ENCODE data around the gene CABP1. TPM values are rescaled to one million over a fixed set of nuclear protein-coding genes. Genes with fewer than 3 reads are reported as not detected.

CABP1 gene
- total and polyA plus RNA-seq, 9 of the 15 experiments (the other 6 are each of a cell fraction or from before 2014, with no cell fraction given), result not detected

DNA sequence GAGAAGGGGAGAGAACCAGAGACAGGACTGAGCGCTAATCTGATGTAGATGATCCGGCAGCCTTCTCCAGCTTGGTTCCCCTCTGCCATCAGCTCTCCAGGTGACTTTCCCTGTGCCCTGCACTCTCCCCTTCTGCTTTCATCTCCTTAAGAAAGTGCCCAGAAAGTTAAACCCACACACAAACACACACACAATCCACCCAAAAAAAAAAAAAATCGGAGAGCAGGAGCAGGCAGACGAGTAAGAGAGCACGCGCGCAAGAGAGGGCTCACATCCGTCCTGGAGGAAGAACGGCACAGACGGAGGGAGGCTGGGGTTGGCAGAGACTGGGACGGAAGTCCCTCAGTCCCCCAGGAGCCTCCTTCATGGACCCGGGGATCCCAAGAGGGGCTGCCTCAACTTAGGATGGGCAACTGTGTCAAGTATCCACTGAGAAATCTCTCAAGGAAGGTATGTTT, 9.8 kb downstream of the CABP1 start:
- Histone ChIP-seq H3K27me3 (ENCODE audit: control insufficient read depth in 2 of 2, insufficient read depth in 2 of 2, low read length in 2 of 2) (peaks cover 34 to 55% of the 10 kb centered on the region in 2 experiments), H3K79me2 (ENCODE audit: control insufficient read depth, insufficient read depth, low read length) (no peaks in the 10 kb centered on the region), H2AFZ (ENCODE audit: low read depth, low read length) (no peak overlapping the region), H3K4me1 (replicated peaks in 1 of 2; ENCODE audit: control insufficient read depth in 2 of 2, insufficient read depth in 2 of 2, low read length in 2 of 2) (peaks cover 3 to 6% of the 10 kb centered on the region in 2 experiments; a peak in 2 of 5 replicates), H3K36me3 (ENCODE audit: control insufficient read depth, insufficient read depth, low read length) (no peaks in the 10 kb centered on the region), H3K9me1 (ENCODE audit: control insufficient read depth, insufficient read depth, low read length) (no peaks in the 10 kb centered on the region), H3K9me3 (replicated peaks; ENCODE audit: control insufficient read depth, insufficient read depth, low read depth, low read length) (no peaks in the 10 kb centered on the region), H3K27ac (ENCODE audit: extremely low read depth, low read depth, low read length) (no peak overlapping the region), H3K9ac (ENCODE audit: insufficient read depth in 1 of 2, low read depth in 2 of 2, low read length in 2 of 2) (no peak overlapping the region), H4K20me1 (replicated peaks; ENCODE audit: control insufficient read depth, insufficient read depth, low read length) (no peaks in the 10 kb centered on the region; the same call in 1 of the 2 replicates), H3K4me2 (ENCODE audit: insufficient read depth, low read length) (no peak overlapping the region), H3K4me3 (no peak overlapping the region)
- POLR2A ChIA-PET, result interaction anchor here (0.8 to 1.5 kb wide), 4 partner anchors 10 to 355 kb away, joined by 3 to 4 read pairs (median 4); partner anchors contain the start of gene MLEC
- CTCF ChIA-PET (ENCODE audit: low intra/inter-chr PET ratio), result interaction anchor here (0.5 to 3.9 kb wide), 3 partner anchors 56 to 66 kb away, joined by 4 to 19 read pairs (median 14); no protein-coding TSS in a partner anchor
- ATAC-seq, result no peak
- no TSS peak for BruUV-seq (replicated peaks)
- intact Hi-C loops (cut with micrococcal nuclease), result no loop called here
- FAIRE-seq, result no peak
- in situ Hi-C loops (cut with MboI), result loop anchor here (25.0 kb wide), 1 partner anchor 313 kb away; the partner anchor contains the start of gene PLA2G1B
- WGBS (ENCODE audit: insufficient coverage, low coverage, missing lambda C conversion rate), result 40% methylated on average over 12 of the region's 12 CpGs
- no peak for DNase-seq (ENCODE audit: extremely low read depth in 1 of 4, low spot score in 3 of 4)
- TF ChIP-seq, protein P1, sequence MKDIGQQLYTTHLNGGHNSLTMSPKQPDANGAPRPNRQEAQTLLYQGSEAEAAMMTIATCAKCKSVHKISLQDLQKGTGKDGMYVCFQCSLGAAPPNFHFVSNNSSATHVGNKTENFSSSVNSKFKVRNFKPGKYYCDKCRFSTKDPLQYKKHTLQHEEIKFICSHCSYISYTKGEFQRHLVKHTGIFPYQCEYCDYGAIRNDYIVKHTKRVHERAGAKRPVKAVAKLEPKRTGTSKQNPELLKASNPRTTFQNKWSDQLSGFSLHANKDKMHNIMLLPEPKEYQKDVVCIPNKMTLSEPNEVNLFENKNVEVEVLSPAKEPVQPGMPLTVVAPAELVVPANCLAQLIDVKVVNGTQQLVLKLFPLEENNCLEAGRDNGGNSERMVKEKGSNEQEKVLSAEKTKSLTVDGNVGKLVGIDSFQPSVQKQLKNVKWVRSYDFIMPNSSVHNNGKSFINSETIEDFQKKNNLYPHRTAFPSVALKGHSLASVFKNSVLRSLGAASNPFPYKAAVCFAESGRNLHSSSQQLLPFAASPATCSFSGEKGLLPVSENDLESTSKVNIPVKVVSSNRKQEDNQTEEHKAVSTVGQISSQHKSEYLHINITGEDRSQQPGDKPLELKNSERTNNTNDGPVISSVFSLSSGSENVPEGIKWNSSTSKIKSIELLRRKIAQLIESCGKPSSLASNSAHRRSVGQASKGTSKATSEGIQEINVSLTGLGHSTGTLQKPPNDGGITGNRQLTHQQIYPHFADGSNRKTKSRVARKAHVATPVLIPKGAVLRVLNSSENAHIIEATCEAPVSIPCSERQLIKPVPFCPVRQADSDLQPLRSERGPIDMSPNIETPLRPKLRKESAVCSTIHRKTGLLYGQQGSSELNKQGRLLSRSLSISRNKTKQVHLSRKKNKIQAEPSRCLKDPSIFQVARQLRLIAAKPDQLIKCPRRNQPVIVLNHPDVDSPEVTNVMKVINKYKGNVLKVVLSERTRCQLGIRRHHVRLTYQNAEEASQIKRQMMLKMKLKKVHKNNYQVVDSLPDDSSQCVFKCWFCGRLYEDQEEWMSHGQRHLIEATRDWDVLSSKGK (CRISPR knock-in tag; IDR thresholded peaks at IDR 0.05), result no peak
- TF ChIP-seq, protein P2, sequence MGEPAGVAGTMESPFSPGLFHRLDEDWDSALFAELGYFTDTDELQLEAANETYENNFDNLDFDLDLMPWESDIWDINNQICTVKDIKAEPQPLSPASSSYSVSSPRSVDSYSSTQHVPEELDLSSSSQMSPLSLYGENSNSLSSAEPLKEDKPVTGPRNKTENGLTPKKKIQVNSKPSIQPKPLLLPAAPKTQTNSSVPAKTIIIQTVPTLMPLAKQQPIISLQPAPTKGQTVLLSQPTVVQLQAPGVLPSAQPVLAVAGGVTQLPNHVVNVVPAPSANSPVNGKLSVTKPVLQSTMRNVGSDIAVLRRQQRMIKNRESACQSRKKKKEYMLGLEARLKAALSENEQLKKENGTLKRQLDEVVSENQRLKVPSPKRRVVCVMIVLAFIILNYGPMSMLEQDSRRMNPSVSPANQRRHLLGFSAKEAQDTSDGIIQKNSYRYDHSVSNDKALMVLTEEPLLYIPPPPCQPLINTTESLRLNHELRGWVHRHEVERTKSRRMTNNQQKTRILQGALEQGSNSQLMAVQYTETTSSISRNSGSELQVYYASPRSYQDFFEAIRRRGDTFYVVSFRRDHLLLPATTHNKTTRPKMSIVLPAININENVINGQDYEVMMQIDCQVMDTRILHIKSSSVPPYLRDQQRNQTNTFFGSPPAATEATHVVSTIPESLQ (CRISPR knock-in tag; IDR thresholded peaks at IDR 0.05), result no peak
- TF ChIP-seq CBX8 (IDR thresholded peaks at IDR 0.05; ENCODE audit: borderline replicate concordance, extremely low read depth, low read depth, low read length, poor library complexity, severe bottlenecking) (no peak), SMAD1 (IDR thresholded peaks at IDR 0.05; ENCODE audit: low read depth, low read length, partially characterized antibody) (no peak), DNMT1 (IDR thresholded peaks at IDR 0.05) (no peak), E2F3 (CRISPR knock-in tag; IDR thresholded peaks at IDR 0.05) (no peak), HDAC6 (IDR thresholded peaks at IDR 0.05; ENCODE audit: low read depth, low read length) (no peak), TOE1 (IDR thresholded peaks at IDR 0.05; ENCODE audit: borderline replicate concordance) (no peak), TOE1 (CRISPR knock-in tag; IDR thresholded peaks at IDR 0.05; ENCODE audit: borderline replicate concordance, low read depth) (no peak), MTA1 (IDR thresholded peaks at IDR 0.05; ENCODE audit: borderline replicate concordance) (no peak), GATA2 (CRISPR knock-in tag; IDR thresholded peaks at IDR 0.05) (no peak), ILF3 (IDR thresholded peaks at IDR 0.05; ENCODE audit: borderline replicate concordance) (no peak), MECOM (CRISPR knock-in tag; IDR thresholded peaks at IDR 0.05) (no peak)
- TF ChIP-seq, protein P3, sequence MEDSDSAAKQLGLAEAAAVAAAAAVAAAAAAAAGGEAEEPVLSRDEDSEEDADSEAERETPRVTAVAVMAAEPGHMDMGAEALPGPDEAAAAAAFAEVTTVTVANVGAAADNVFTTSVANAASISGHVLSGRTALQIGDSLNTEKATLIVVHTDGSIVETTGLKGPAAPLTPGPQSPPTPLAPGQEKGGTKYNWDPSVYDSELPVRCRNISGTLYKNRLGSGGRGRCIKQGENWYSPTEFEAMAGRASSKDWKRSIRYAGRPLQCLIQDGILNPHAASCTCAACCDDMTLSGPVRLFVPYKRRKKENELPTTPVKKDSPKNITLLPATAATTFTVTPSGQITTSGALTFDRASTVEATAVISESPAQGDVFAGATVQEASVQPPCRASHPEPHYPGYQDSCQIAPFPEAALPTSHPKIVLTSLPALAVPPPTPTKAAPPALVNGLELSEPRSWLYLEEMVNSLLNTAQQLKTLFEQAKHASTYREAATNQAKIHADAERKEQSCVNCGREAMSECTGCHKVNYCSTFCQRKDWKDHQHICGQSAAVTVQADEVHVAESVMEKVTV (CRISPR knock-in tag; IDR thresholded peaks at IDR 0.05), result no peak
